Embryonic facial prominence (tissue), 1 donor: Measurements from ENCODE around the gene SLC22A3.
"Not testable (repeated sequence)": the region's sequence is repeated elsewhere in the genome, so short reads cannot be mapped to it uniquely, and the experiment has no call there.

Experiments
- DNase-seq: peaks from one replicate; pipeline ENCODE4 v3.0.0-alpha.2; 2016; ENCODE audit errors: extremely low spot score

The SLC22A3 gene

DNA sequence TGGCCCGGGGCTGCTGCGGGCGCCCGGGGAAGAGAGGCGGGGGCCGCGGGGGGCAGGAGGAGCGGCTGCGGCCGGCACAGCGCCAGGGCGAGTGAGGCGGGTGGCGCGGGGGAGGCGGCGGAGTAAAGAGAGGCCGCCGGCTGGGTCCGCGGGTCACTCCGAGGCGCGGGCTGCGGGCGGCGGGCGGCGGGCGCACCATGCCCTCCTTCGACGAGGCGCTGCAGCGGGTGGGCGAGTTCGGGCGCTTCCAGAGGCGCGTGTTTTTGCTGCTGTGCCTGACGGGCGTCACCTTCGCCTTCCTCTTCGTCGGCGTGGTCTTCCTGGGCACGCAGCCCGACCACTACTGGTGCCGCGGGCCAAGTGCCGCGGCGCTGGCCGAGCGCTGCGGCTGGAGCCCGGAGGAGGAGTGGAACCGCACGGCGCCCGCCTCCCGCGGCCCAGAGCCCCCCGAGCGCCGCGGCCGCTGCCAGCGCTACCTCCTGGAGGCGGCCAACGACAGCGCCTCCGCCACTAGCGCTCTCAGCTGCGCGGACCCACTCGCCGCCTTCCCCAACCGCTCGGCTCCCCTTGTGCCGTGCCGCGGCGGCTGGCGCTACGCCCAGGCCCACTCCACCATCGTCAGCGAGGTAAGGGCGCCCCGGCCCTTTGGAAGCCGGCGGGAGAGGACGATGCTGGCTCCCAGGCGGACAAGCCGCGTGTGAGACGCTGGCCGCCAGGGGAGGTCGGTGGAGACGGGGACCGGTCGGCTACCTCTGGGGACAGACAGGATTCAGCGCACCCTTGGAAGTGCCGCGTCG lies at the start of gene SLC22A3:
TSS of gene SLC22A3 (plus strand) at position 156 of the 797 bp plus-strand sequence. CDS start at position 198, 42 bp downstream.
- no peak for DNase-seq

GRCh38 chr6:160299559-160299958 lies 48.6 kb upstream of the SLC22A3 start:
- DNase-seq, result no peak

GRCh38 chr6:160300076-160300695 lies 48.0 kb upstream of the SLC22A3 start:
- DNase-seq, result no peak

GRCh38 chr6:160301339-160301738 lies 46.8 kb upstream of the SLC22A3 start:
- no peak for DNase-seq

- DNase-seq, result not testable (repeated sequence)
These were observed 45.6 kb upstream of the SLC22A3 start for GRCh38 chr6:160302431-160303082.

GRCh38 chr6:160303806-160304205 lies 44.4 kb upstream of the SLC22A3 start:
- DNase-seq, result no peak

- DNase-seq, result no peak
These were observed 42.1 kb upstream of the SLC22A3 start for GRCh38 chr6:160305926-160306713.

DNA sequence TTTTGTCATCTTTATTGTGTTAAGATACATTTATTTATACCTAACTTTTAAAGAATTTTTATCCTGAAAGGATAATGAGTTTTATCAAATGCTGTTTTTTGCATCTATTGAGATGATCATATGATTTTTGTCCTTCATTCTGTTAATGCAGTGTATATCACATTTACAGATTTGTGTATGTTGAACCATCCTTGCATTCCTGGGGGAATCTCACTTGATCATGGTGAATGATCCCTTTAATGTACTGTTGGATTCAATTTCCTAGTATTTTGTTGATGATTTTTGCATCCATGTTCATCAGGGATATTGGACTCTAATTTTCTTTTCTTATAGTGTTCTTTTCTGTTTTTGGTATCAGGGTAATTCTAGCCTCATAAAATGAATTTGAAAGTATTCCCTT lies 38.5 kb upstream of the SLC22A3 start:
- DNase-seq, result no peak

- DNase-seq, result no peak
These were observed 35.3 kb upstream of the SLC22A3 start for GRCh38 chr6:160312900-160313299.

DNA sequence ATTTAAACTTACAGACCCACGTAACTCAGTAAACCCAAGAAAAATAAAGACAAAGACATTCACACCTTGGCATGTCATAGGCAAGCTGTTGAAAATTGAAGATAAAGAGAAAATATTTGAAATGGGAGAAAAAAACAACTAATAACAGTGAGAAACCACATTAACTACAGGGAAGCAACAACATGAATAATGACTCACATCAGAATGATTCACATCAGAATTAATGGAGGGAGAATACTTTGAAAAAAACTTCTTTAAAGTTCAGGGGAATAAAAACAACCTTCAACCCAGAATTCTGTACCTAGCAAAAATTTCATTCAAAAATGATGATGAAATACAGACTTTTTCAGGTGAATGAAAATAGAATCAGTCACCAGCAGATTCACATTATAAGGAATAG lies 32.9 kb upstream of the SLC22A3 start:
- no peak for DNase-seq

DNA sequence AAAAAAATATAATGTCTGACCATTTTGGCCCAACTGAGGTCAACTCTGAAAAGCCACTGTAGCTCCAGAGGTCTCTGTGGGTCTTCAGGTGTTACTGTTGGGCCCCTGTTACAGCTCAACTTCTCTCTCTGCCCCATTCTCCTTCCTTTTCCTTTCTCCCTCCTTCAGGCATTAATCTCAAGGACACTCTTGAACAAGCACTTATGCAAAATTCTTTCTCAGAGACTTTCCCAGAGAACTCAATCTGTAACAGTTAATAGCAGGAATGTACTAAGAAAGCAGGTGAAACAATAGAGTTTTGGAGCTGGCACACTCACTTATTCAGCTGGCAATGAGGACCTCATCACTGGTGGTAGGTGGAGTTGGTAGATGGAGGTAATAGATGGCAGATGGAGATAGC lies 31.9 kb upstream of the SLC22A3 start:
- no peak for DNase-seq

- no peak for DNase-seq
These were observed 28.9 kb upstream of the SLC22A3 start for GRCh38 chr6:160319246-160319645.

- DNase-seq, result no peak
These were observed 26.3 kb upstream of the SLC22A3 start for GRCh38 chr6:160321729-160322505.

GRCh38 chr6:160327981-160328380 lies 20.2 kb upstream of the SLC22A3 start:
- DNase-seq, result no peak

- DNase-seq, result no peak
These were observed 19.7 kb upstream of the SLC22A3 start for GRCh38 chr6:160328447-160328846.

DNA sequence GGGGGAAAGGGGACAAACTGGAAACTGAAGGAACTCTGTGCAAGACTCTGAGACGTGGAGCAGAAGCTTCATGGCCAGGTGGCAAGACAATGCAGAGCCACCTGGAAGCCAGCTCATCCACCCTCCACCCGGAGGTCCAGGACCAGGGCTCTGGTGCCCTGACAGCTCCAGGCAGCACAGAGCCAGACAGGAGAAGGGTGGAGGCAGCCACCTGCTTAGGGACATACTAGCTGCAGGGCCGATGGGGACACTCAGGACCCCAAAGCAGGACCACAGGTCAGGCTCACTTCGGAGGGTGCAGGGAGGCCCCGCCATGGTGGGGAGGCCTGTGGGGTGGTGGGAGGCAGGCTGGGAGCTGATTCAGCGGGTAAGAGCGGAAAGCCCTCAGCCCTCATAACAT lies 19.0 kb upstream of the SLC22A3 start:
- DNase-seq, result no peak

- DNase-seq, result no peak
These were observed 17.6 kb upstream of the SLC22A3 start for GRCh38 chr6:160330619-160331018.

- DNase-seq, result no peak
These were observed 17.0 kb upstream of the SLC22A3 start for GRCh38 chr6:160331204-160331603.

DNA sequence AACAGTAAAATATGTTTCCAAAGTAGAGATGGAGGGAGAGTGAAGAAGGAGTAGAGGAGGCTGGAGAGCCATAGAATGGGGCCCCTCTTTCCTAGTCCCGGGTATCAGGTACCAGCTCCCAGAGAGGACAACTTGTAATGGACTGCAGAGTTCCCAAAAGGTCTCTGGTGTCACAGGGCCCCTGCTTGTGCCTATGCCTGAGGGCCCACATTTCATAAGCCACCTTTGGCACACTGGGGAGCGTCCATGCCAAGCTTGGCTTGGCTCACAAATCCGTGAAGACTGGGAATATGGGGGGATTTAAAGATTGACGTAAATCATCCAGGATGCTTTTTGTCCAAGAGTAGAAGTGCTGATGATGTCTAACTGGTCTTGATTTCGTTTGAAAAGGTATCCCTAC lies 16.4 kb upstream of the SLC22A3 start:
- DNase-seq, result no peak

DNA sequence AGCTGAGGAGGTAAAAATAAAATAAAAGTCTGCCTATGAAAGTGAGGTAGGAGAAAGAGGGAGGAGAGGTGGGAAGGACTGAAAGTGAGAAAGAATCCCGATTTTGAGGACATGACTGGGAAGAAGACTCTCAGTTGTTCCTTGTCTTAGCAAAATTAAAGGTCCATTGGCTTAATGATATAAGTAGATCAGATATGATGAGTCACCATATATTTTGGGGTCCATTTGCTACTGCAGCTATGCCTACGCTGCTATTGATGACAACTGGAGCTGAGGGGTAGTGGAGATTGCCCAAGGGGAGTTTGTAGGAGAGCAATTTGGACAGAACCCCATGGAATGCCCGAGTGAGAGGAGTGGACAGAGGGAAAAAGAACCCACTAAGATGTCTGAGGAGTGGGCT lies 15.1 kb upstream of the SLC22A3 start:
- DNase-seq, result no peak

DNA sequence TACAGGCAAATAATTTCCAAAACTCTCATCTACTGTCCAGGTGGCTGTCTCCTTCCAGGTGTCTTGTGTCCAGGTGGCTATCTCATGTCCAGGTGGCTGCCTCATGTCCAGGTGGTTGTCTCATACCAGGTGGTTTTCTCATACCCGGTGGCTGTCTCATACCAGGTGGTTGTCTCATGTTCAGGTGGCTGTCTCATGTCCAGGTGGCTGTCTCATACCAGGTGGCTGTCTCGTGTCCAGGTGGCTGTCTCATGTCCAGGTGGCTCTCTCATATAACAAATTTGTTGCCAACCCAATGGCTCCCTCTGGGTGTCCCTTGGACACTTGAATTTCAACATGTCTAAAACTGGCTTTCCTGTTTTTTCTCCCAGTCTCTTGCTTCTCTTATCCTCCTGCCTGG lies 14.3 kb upstream of the SLC22A3 start:
- DNase-seq, result no peak
